Thoracic aorta (tissue), 2 donors: ENCODE measurements around the gene WFDC1. TPM values are rescaled to one million over a fixed set of nuclear protein-coding genes. Genes with fewer than 3 reads are reported as not detected.

ENCODE experiments used
- ATAC-seq: fragments of 150-250 bp; one replicate; pipeline ENCODE4 v1.8.0; 2017; ENCODE audit warnings: low read depth; ENCODE audit not compliant: insufficient number of reproducible peaks, low FRiP score
- DNase-seq: peaks from one replicate; pipeline ENCODE4 v3.0.0-alpha.2; 2020; ENCODE audit warnings: low spot score
- H3K27ac ChIP-seq, 2 donors: fragments of 200-600 bp; sonication (generic); 1 replicate in 1 of 2; 2 replicates in 1 of 2; pipeline ENCODE4 v1.5.1; 2016; ENCODE audit warnings: mild to moderate bottlenecking in 2 of 2, moderate library complexity in 2 of 2
- H3K27me3 ChIP-seq: fragments of 200-600 bp; sonication (generic); replicated peaks from 2 replicates; pipeline ENCODE4 v1.6.0; 2016; ENCODE audit warnings: mild to moderate bottlenecking; ENCODE audit not compliant: insufficient read depth
- H3K36me3 ChIP-seq: fragments of 200-600 bp; sonication (generic); one replicate; pipeline ENCODE4 v1.5.1; 2016
- H3K4me1 ChIP-seq, 2 donors: fragments of 200-600 bp; sonication (generic); 1 replicate in 1 of 2; 2 replicates in 1 of 2; pipeline versions ENCODE4 v1.5.1 to v1.6.0; 2016; ENCODE audit warnings: low read depth in 2 of 2, mild to moderate bottlenecking in 1 of 2; ENCODE audit not compliant: control insufficient read depth in 1 of 2
- H3K4me3 ChIP-seq: fragments of 200-600 bp; sonication (generic); 2 replicates; pipeline ENCODE4 v1.5.1; 2016; ENCODE audit warnings: mild to moderate bottlenecking
- H3K9me3 ChIP-seq: fragments of 200-600 bp; sonication (generic); 2 replicates; pipeline ENCODE4 v1.5.1; 2016
- total RNA-seq, 2 donors: library from RNA; depleted of rRNA; stranded (reverse); fragments of >200 nt; gene quantifications; one replicate each; pipeline versions ENCODE4 v1.1.0 to v1.2.3, GENCODE V29; 2016
- TF ChIP-seq, protein P1 (sequence below): fragments of 200-600 bp; sonication (generic); IDR thresholded peaks from one replicate; pipeline ENCODE4 v1.5.1; 2019; ENCODE audit warnings: antibody characterized with exemption

Gene WFDC1
- total RNA-seq, 2 donors from 2014 or later = 4.6 to 203 TPM

DNA sequence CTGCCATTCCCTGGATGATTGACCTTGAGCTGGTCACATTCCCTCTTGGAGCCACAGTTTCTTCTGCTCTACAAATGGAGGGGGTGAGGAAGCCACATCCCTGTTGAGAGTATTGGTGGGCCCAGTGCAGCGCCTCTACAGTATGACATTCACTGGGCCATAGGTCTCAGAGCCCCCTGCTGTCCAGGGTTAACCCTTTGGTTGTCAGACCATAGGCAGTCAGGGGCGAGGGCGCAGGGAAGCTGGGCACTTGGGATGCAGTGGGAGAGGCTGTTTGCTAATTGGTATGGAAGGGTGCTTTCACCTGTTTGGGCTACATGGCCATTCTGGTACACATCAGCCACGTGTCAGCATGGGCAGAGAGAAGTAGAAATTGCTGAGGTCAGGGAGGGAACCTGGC lies 27.3 kb upstream of the WFDC1 start:
- TF ChIP-seq, protein P1, sequence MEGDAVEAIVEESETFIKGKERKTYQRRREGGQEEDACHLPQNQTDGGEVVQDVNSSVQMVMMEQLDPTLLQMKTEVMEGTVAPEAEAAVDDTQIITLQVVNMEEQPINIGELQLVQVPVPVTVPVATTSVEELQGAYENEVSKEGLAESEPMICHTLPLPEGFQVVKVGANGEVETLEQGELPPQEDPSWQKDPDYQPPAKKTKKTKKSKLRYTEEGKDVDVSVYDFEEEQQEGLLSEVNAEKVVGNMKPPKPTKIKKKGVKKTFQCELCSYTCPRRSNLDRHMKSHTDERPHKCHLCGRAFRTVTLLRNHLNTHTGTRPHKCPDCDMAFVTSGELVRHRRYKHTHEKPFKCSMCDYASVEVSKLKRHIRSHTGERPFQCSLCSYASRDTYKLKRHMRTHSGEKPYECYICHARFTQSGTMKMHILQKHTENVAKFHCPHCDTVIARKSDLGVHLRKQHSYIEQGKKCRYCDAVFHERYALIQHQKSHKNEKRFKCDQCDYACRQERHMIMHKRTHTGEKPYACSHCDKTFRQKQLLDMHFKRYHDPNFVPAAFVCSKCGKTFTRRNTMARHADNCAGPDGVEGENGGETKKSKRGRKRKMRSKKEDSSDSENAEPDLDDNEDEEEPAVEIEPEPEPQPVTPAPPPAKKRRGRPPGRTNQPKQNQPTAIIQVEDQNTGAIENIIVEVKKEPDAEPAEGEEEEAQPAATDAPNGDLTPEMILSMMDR = no peak
- H3K27me3 ChIP-seq = no peaks in the 10 kb centered on the region
- no peak for ATAC-seq
- H3K4me3 ChIP-seq = no peak overlapping the region
- no peaks in the 10 kb centered on the region for H3K36me3 ChIP-seq
- H3K27ac ChIP-seq = no peak overlapping the region
- no peaks in the 10 kb centered on the region for H3K9me3 ChIP-seq
- no peaks in the 10 kb centered on the region for H3K4me1 ChIP-seq
- DNase-seq = no peak

DNA sequence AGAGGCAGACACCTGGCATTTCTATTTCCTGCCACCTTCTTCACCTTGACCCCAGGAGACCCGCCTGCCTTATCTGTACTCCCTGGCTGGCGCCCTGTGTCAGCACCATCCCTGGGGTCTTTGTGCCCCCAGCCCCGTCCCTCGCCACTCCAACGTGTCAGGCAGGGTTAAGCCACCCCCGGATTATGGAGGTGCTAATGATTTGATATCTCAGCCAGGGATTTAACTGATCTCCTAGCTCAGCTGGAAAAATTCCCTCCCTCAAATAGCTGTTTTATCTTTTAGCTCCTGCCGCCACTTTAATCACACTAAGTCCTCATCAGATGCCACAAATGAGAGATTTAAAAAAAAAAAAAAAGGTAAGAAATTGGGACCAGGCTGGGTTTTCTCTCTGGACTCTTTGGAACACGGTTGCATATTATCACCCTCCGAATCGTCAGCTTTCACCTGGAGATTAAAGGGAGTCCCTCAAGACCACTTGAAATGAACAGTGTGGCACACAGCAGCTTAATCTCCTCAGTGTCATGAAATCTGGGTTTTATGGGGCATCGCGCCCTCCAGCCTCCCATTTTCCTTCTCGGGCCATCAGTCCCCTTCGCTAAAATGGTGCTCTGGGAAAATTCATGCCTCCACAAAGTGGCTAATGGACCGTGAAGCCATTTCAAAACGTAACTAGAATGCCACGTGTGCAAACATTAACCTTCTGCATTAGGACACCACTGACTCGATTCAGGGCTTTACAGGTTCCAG lies 26.2 kb upstream of the WFDC1 start:
- Histone ChIP-seq H3K27ac (no peak overlapping the region), H3K36me3 (no peaks in the 10 kb centered on the region), H3K4me3 (no peak overlapping the region), H3K9me3 (no peaks in the 10 kb centered on the region), H3K4me1 (no peaks in the 10 kb centered on the region), H3K27me3 (no peaks in the 10 kb centered on the region)
- DNase-seq = no peak
- no peak for ATAC-seq
- TF ChIP-seq, protein P1 = no peak

DNA sequence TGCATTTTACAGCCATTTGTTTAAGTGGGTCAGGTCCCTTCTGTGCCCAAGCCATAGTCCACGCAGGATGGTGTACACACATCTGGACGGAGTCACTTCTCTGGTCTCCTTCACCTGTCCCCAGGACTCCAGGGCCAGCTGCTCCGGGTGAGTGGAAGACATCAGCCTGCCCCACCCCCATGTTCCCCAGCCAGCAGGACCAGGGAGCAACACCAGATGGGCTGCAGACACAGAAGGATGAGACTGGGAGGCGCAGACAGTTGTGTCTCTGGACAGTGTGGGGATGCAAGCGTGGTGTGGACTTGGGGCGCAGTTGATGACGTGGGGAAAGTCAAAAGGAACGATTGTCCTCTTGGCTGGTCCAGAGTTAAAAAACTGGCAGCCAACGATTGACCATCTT lies 24.6 kb upstream of the WFDC1 start:
- H3K9me3 ChIP-seq = no peaks in the 10 kb centered on the region
- no peaks in the 10 kb centered on the region for H3K4me1 ChIP-seq
- no peaks in the 10 kb centered on the region for H3K27me3 ChIP-seq
- TF ChIP-seq, protein P1 = no peak
- ATAC-seq = no peak
- H3K27ac ChIP-seq = no peak overlapping the region
- H3K36me3 ChIP-seq = no peaks in the 10 kb centered on the region
- DNase-seq = no peak
- no peak overlapping the region for H3K4me3 ChIP-seq

DNA sequence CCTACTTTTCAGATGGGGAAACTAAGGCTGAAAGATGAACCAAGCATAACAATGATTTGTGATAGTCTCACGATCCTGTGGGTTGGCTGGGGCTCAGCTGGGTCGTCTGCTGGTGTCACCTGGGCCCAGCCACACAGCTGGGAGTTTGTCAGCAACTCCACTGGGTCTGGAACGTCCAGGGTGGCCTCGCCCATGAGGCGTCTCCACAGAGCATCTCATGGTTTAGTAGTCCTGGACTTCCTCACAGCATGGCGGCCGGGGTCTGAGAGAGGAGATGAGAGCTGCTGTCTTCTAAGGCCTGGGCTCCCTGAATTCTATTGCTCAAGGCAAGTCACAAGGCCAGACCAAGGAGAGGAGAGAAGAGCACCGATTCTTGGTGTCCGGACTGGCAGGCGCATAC lies 24.1 kb upstream of the WFDC1 start:
- TF ChIP-seq, protein P1 = no peak
- no peaks in the 10 kb centered on the region for H3K4me1 ChIP-seq
- DNase-seq (no peak), ATAC-seq (no peak)
- H3K9me3 ChIP-seq = no peaks in the 10 kb centered on the region
- no peak overlapping the region for H3K4me3 ChIP-seq
- H3K27ac ChIP-seq = no peak overlapping the region
- no peaks in the 10 kb centered on the region for H3K36me3 ChIP-seq
- no peaks in the 10 kb centered on the region for H3K27me3 ChIP-seq

DNA sequence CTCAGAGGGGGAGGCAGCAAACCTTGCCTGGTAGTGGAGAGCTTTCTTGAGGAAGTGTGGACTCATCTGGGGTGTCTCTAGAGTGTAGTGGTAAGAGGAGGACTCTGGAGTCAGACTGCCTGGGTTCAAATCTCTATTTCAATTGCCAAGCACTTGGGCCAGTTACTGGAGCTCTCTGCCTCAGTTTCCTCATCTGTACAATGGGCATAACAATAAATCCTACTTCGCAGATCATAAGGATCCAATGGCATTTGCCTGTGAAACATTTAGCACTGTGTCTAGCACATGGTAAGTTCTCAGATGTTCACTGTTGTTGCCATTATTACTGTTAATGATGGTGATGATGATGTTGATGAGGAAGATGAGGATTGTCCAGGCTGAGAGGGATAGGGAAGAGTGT lies 23.6 kb upstream of the WFDC1 start:
- Histone ChIP-seq H3K27ac (no peak overlapping the region), H3K4me1 (no peaks in the 10 kb centered on the region), H3K9me3 (no peaks in the 10 kb centered on the region), H3K36me3 (no peaks in the 10 kb centered on the region), H3K4me3 (no peak overlapping the region), H3K27me3 (no peaks in the 10 kb centered on the region)
- no peak for DNase-seq
- TF ChIP-seq, protein P1 = no peak
- ATAC-seq = no peak
